Ishikawa (cell line): ENCODE measurements around the gene C1QB.

Experiments used
- CEBPB ChIP-seq: IDR thresholded peaks from 2 replicates; pipeline ENCODE4 v1.6.1; 2012
- CREB1 ChIP-seq: IDR thresholded peaks from 2 replicates; pipeline ENCODE4 v1.6.1; 2012; ENCODE audit warnings: low read depth
- EGR1 ChIP-seq: IDR thresholded peaks from 2 replicates; pipeline ENCODE4 v1.6.1; 2012
- EP300 ChIP-seq: IDR thresholded peaks from 2 replicates; pipeline ENCODE4 v1.6.1; 2012; ENCODE audit warnings: borderline replicate concordance
- FOXM1 ChIP-seq: IDR thresholded peaks from 2 replicates; pipeline ENCODE4 v1.6.1; 2012; ENCODE audit warnings: low read depth, borderline replicate concordance
- MAX ChIP-seq: IDR thresholded peaks from 2 replicates; pipeline ENCODE4 v1.6.1; 2012
- NFIC ChIP-seq: IDR thresholded peaks from 2 replicates; pipeline ENCODE4 v1.6.1; 2012
- RAD21 ChIP-seq: IDR thresholded peaks from 2 replicates; pipeline ENCODE4 v1.6.1; 2012; ENCODE audit warnings: low read depth
- REST ChIP-seq: IDR thresholded peaks from 2 replicates; pipeline ENCODE4 v1.6.1; 2012; ENCODE audit warnings: low read depth, mild to moderate bottlenecking
- TAF1 ChIP-seq: IDR thresholded peaks from 2 replicates; pipeline ENCODE4 v1.6.1; 2012; ENCODE audit warnings: low read depth, mild to moderate bottlenecking
- TCF12 ChIP-seq: IDR thresholded peaks from 2 replicates; pipeline ENCODE4 v1.6.1; 2012; ENCODE audit warnings: low read depth
- TEAD4 ChIP-seq: IDR thresholded peaks from 2 replicates; pipeline ENCODE4 v1.6.1; 2012
- USF1 ChIP-seq: IDR thresholded peaks from 2 replicates; pipeline ENCODE4 v1.6.1; 2012
- YY1 ChIP-seq: IDR thresholded peaks from 2 replicates; pipeline ENCODE4 v1.6.1; 2012; ENCODE audit warnings: low read depth
- ZBTB7A ChIP-seq: IDR thresholded peaks from 2 replicates; pipeline ENCODE4 v1.6.1; 2012; ENCODE audit warnings: low read depth

Gene C1QB

GRCh38 chr1:22683547-22683946, 30.5 kb downstream of the C1QB start:
- TF ChIP-seq ZBTB7A (no peak), TEAD4 (no peak), TCF12 (no peak), NFIC (no peak), CREB1 (no peak)

GRCh38 chr1:22685591-22686059, 32.6 kb downstream of the C1QB start:
- TF ChIP-seq YY1 = no peak
- no peak for TF ChIP-seq EP300
- no peak for TF ChIP-seq RAD21
- no peak for TF ChIP-seq CEBPB
- no peak for TF ChIP-seq CREB1
- TF ChIP-seq TCF12 = no peak
- no peak for TF ChIP-seq USF1
- TF ChIP-seq NFIC = no peak
- no peak for TF ChIP-seq MAX
- no peak for TF ChIP-seq REST
- TF ChIP-seq EGR1 = no peak
- no peak for TF ChIP-seq FOXM1
- TF ChIP-seq ZBTB7A = no peak
- TF ChIP-seq TAF1 = no peak
- no peak for TF ChIP-seq TEAD4

GRCh38 chr1:22687191-22687590, 34.2 kb downstream of the C1QB start:
- TF ChIP-seq ZBTB7A (no peak), TAF1 (no peak)

GRCh38 chr1:22688466-22688865, 35.4 kb downstream of the C1QB start:
- TF ChIP-seq MAX (no peak), FOXM1 (no peak), CREB1 (no peak), TCF12 (no peak), REST (no peak), CEBPB (no peak), TEAD4 (no peak), EGR1 (no peak), NFIC (no peak), TAF1 (no peak), RAD21 (no peak), EP300 (no peak), YY1 (no peak), USF1 (no peak)

- TF ChIP-seq TAF1 = no peak
- peak; percentile 92 for TF ChIP-seq EP300
- TF ChIP-seq EGR1 = no peak
- peak; percentile 69 for TF ChIP-seq MAX
- no peak for TF ChIP-seq USF1
- peak; percentile 86 for TF ChIP-seq TEAD4
- TF ChIP-seq TCF12 = peak; percentile 96
- peak; percentile 97 for TF ChIP-seq NFIC
- TF ChIP-seq RAD21 = no peak
- TF ChIP-seq FOXM1 = peak; percentile 56; the same call in 1 of the 2 replicates
- no peak for TF ChIP-seq CEBPB
- no peak for TF ChIP-seq REST
- no peak for TF ChIP-seq ZBTB7A
- TF ChIP-seq YY1 = peak; percentile 50; the same call in 1 of the 2 replicates
- TF ChIP-seq CREB1 = no peak
These were observed 36.5 kb downstream of the C1QB start for GRCh38 chr1:22689505-22689904.
